ENCODE results near the gene GPR39. TPM values are rescaled to one million over a fixed set of nuclear protein-coding genes. Genes with fewer than 3 reads are reported as not detected.

The GPR39 gene
- total RNA-seq, 1 experiment from 2014 or later, result 0.50 TPM

- H3K18ac ChIP-seq (ENCODE audit: insufficient read length, low read depth, low read length), result no peak overlapping the region
- no peaks in the 10 kb centered on the region for H3K27me3 ChIP-seq (ENCODE audit: insufficient read depth, low read length)
- no peak overlapping the region for H3K9ac ChIP-seq (ENCODE audit: extremely low read depth, insufficient read length, low read length)
- H2BK12ac ChIP-seq (ENCODE audit: insufficient read length, low read depth, low read length), result no peak overlapping the region
- WGBS (ENCODE audit: extremely low coverage, insufficient read length, low lambda C conversion rate), result no CpG with 5 or more reads among the region's 4 CpGs
- H4K91ac ChIP-seq (ENCODE audit: insufficient read length, low read depth, low read length), result no peak overlapping the region
- Mint-ChIP-seq H3K27me3 (ENCODE audit: low read depth) (peaks cover 2% of the 10 kb centered on the region; the same call in 1 of the 2 replicates), H3K36me3 (ENCODE audit: insufficient read depth in 1 of 3, low read depth in 3 of 3) (no peaks in the 10 kb centered on the region), H3K27ac (no peak overlapping the region), H3K9me3 (peaks cover 0 to 5% of the 10 kb centered on the region in 2 experiments; a peak in 1 of 5 replicates), H3K4me1 (peaks cover 5 to 9% of the 10 kb centered on the region in 2 experiments), H3K4me3 (no peak overlapping the region)
- no peak for TF ChIP-seq CTCF (conservative IDR thresholded peaks at IDR 0.05)
- H2AFZ ChIP-seq (ENCODE audit: low read length), result no peak overlapping the region
- H2BK120ac ChIP-seq (ENCODE audit: low read depth, low read length, poor library complexity, severe bottlenecking), result no peak overlapping the region
- no peak overlapping the region for H3K56ac ChIP-seq (ENCODE audit: insufficient read length, low read depth, low read length)
- no peaks in the 10 kb centered on the region for H3K4me1 ChIP-seq (ENCODE audit: insufficient read depth, low read length)
- H4K20me1 ChIP-seq (ENCODE audit: control insufficient read depth, insufficient read depth, insufficient read length), result no peaks in the 10 kb centered on the region
- H3K4ac ChIP-seq (ENCODE audit: low read depth, low read length), result no peak overlapping the region
- H3K4me2 ChIP-seq (ENCODE audit: insufficient read depth, insufficient read length, low read length), result no peak overlapping the region
- no peak overlapping the region for H3K27ac ChIP-seq (ENCODE audit: insufficient read length, low read depth, low read length)
- no peak overlapping the region for H2BK15ac ChIP-seq (ENCODE audit: low read depth, low read length)
- H2AK5ac ChIP-seq (ENCODE audit: insufficient read length, low read length), result no peak overlapping the region
- H2BK20ac ChIP-seq (ENCODE audit: low read depth, low read length, poor library complexity, severe bottlenecking), result no peak overlapping the region
- no peak overlapping the region for H4K5ac ChIP-seq (ENCODE audit: insufficient read length, low read depth, low read length)
- H3K79me2 ChIP-seq (ENCODE audit: insufficient read depth, low read length), result no peaks in the 10 kb centered on the region
- no peaks in the 10 kb centered on the region for H3K79me1 ChIP-seq (ENCODE audit: insufficient read depth, low read depth, low read length, poor library complexity, severe bottlenecking)
- H3K23me2 ChIP-seq (ENCODE audit: insufficient read length, low read depth, low read length, poor library complexity, severe bottlenecking), result no peaks in the 10 kb centered on the region
- H3K9me3 ChIP-seq (ENCODE audit: control insufficient read depth, low read depth, low read length), result no peaks in the 10 kb centered on the region
- H2BK5ac ChIP-seq (ENCODE audit: insufficient read length, low read length), result no peak overlapping the region
- H4K8ac ChIP-seq (replicated peaks; ENCODE audit: insufficient read length, low read depth, low read length), result no peak overlapping the region
- no peak for DNase-seq
- no peak overlapping the region for H3T11ph ChIP-seq (ENCODE audit: low read length)
- no peak overlapping the region for H3K23ac ChIP-seq (ENCODE audit: insufficient read length, low read depth, low read length)
- no peak overlapping the region for H3K14ac ChIP-seq (ENCODE audit: insufficient read depth, low read length)
Measured at GRCh38 chr2:132599556-132599955, 183.0 kb downstream of the GPR39 start.

Data from H9 (cell line).